Measurements from ENCODE around the gene TMOD1. TPM values are rescaled to one million over a fixed set of nuclear protein-coding genes. Genes with fewer than 3 reads are reported as not detected.
A peak's percentile ranks its signal among the peaks of the same experiment; 100 is the strongest.

TMOD1 gene
- total RNA-seq, 1 donor from 2014 or later: 186 TPM

GRCh38 chr9:97504381-97505216 lies 3.1 kb downstream of the TMOD1 start:
- Histone ChIP-seq H3K9me3 (replicated peaks) (no peaks in the 10 kb centered on the region), H3K27me3 (ENCODE audit: low read depth) (peaks cover 12% of the 10 kb centered on the region), H3K27ac (replicated peaks) (peak overlapping the region; percentile 92), H3K4me3 (peak overlapping the region; percentile 77), H3K4me1 (peaks cover 88% of the 10 kb centered on the region), H3K36me3 (no peaks in the 10 kb centered on the region)
- no peak for DNase-seq
- no peak for TF ChIP-seq CTCF (IDR thresholded peaks at IDR 0.05; ENCODE audit: borderline replicate concordance)
- intact Hi-C loops (cut with micrococcal nuclease): no loop called here

- Histone ChIP-seq H3K36me3 (no peaks in the 10 kb centered on the region), H3K9me3 (replicated peaks) (no peaks in the 10 kb centered on the region), H3K4me1 (peaks cover 88% of the 10 kb centered on the region), H3K27me3 (ENCODE audit: low read depth) (peaks cover 12% of the 10 kb centered on the region), H3K4me3 (peak overlapping the region; percentile 7), H3K27ac (replicated peaks) (peak overlapping the region; percentile 92)
- no peak for DNase-seq
- intact Hi-C loops (cut with micrococcal nuclease): no loop called here
- TF ChIP-seq CTCF (IDR thresholded peaks at IDR 0.05; ENCODE audit: borderline replicate concordance): no peak
These were observed 4.4 kb downstream of the TMOD1 start for GRCh38 chr9:97505845-97506244.

GRCh38 chr9:97506306-97506705 lies 4.8 kb downstream of the TMOD1 start:
- DNase-seq: no peak
- no peak overlapping the region for H3K27ac ChIP-seq (replicated peaks)
- no peak overlapping the region for H3K4me3 ChIP-seq
- no peaks in the 10 kb centered on the region for H3K36me3 ChIP-seq
- H3K27me3 ChIP-seq (ENCODE audit: low read depth): peaks cover 12% of the 10 kb centered on the region
- no peaks in the 10 kb centered on the region for H3K9me3 ChIP-seq (replicated peaks)
- intact Hi-C loops (cut with micrococcal nuclease): no loop called here
- no peak for TF ChIP-seq CTCF (IDR thresholded peaks at IDR 0.05; ENCODE audit: borderline replicate concordance)
- H3K4me1 ChIP-seq: peaks cover 89% of the 10 kb centered on the region

GRCh38 chr9:97506787-97507186 lies 5.3 kb downstream of the TMOD1 start:
- Histone ChIP-seq H3K4me3 (no peak overlapping the region), H3K27me3 (ENCODE audit: low read depth) (peaks cover 12% of the 10 kb centered on the region), H3K4me1 (peaks cover 92% of the 10 kb centered on the region), H3K9me3 (replicated peaks) (no peaks in the 10 kb centered on the region), H3K27ac (replicated peaks) (no peak overlapping the region), H3K36me3 (peaks cover 5% of the 10 kb centered on the region)
- no peak for TF ChIP-seq CTCF (IDR thresholded peaks at IDR 0.05; ENCODE audit: borderline replicate concordance)
- intact Hi-C loops (cut with micrococcal nuclease): no loop called here
- DNase-seq: no peak

GRCh38 chr9:97507428-97507984 lies 6.0 kb downstream of the TMOD1 start:
- DNase-seq: no peak
- no peaks in the 10 kb centered on the region for H3K9me3 ChIP-seq (replicated peaks)
- H3K27ac ChIP-seq (replicated peaks): no peak overlapping the region
- no peak overlapping the region for H3K4me3 ChIP-seq
- no peak for TF ChIP-seq CTCF (IDR thresholded peaks at IDR 0.05; ENCODE audit: borderline replicate concordance)
- peaks cover 6% of the 10 kb centered on the region for H3K27me3 ChIP-seq (ENCODE audit: low read depth)
- H3K36me3 ChIP-seq: peaks cover 7% of the 10 kb centered on the region
- peaks cover 87% of the 10 kb centered on the region for H3K4me1 ChIP-seq
- intact Hi-C loops (cut with micrococcal nuclease): no loop called here
